GM12892 (cell line): Measurements from ENCODE around the gene NFASC.

Experiments used
- POLR2A ChIP-seq: IDR thresholded peaks from 2 replicates; pipeline ENCODE4 v1.6.1; 2011; ENCODE audit warnings: low read depth, low read length, control low read depth
- POLR2AphosphoS5 ChIP-seq: IDR thresholded peaks from 2 replicates; pipeline ENCODE4 v1.6.1; 2011; ENCODE audit warnings: low read depth, low read length, control low read depth
- TAF1 ChIP-seq: IDR thresholded peaks from 2 replicates; pipeline ENCODE4 v1.6.1; 2011; ENCODE audit warnings: low read depth, mild to moderate bottlenecking, control low read depth, low read length, borderline replicate concordance

DNA sequence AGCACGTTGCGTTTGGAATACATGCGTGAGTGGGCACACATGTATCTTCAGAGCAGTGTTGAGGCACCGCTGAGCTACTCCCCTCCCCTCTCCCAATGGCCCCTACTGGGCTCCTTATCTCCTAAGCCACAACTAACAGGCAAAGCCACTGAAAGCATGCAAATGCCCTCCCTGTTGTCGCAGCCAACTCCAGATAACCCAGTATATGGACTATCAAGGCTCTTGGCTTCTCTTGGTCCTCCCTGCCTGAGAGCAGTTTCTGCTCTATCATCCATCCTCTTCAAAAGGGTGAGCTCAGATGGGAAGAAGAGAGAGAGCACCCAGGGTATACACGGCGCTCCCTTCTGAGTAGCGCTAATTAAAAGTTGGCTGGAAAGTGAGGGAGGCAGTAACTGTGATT, 113.8 kb downstream of the NFASC start:
- TF ChIP-seq POLR2AphosphoS5, result no peak
- no peak for TF ChIP-seq POLR2A
- TF ChIP-seq TAF1, result no peak
